GM19328 (cell line): ENCODE data around the gene TJP1.
"Not testable (repeated sequence)": the region's sequence is repeated elsewhere in the genome, so short reads cannot be mapped to it uniquely, and the experiment has no call there.

Experiments
- ATAC-seq: cut with Tn5 transposase; IDR thresholded peaks from one replicate; pipeline ENCODE4 v1.9.1; 2021; ENCODE audit warnings: mild to moderate bottlenecking, moderate library complexity; ENCODE audit not compliant: unreplicated experiment

Gene TJP1

DNA sequence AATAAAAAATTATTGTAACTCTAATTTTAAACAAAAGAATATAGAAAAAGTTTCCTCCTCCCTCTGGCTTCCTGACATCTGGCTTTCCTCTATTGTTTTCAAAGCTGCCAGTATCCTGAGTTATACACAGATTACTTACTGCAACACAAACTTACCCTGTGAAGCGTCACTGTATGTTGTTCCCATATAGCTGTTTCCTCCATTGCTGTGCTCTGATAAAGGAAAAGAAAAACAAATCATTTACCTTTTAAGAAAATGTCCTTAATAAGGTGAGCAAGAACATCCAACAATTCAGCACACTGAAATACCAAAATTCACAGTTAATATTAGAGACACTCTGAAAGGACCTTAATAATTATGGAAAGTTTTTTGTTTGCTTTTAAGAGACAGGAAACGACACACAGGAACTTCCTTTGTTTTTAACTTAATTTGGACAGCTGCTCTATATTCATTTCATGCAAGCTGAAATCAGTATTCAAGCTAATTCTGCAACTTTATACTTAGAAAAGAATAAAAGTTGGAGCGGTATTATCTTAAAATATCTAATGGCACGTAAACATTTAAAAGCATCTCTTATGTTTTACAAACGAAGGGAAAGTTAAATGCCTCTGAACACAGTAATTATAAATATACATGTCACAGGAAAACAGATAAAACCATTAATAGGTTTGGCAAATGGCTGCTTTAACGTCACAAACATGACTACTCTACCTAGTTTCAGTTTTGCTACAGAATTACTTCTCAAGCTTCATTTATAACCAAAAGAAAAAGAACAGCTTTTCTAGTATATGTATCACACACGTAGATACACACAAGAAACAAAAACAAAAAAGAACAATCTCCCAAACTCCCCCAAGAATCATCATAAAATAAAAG, 21.5 kb downstream of the TJP1 start:
- no peak for ATAC-seq

DNA sequence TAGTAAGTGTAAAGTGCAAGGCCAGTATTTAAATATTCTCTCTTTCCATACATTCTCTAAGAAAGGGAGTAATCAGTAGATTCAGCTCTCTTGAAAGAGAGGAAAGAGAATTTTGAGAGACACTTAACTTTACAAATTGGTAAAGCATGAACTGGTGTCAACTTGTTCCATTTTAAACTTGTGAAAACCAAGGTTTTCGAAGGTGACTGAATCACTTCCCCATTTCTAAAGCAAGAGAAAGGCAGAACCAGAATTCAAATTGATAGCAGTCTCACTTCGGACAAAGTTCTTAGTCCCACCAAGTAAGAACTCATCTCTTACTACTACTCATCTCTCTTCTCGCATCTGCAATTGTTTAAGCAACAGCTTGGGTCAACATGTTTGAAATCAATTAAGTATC, 22.4 kb downstream of the TJP1 start:
- no peak for ATAC-seq

DNA sequence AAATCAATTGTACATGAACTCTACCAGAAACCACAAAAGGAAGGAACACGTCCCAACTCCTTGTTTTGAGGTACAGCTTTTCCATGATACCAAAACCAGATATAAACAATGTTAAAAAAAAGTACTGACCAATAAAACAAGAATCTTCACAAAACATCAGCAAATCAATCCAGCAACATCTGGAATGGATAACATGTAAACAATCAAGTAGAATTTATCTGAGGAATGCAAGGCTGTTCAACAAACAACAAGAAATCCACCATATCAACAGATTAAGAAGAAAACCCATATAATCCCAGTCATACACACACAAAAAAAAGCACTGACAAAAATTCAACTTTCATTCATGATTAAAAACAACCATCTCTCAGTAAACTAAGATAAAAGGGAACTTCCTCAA, 26.7 kb downstream of the TJP1 start:
- ATAC-seq = no peak

DNA sequence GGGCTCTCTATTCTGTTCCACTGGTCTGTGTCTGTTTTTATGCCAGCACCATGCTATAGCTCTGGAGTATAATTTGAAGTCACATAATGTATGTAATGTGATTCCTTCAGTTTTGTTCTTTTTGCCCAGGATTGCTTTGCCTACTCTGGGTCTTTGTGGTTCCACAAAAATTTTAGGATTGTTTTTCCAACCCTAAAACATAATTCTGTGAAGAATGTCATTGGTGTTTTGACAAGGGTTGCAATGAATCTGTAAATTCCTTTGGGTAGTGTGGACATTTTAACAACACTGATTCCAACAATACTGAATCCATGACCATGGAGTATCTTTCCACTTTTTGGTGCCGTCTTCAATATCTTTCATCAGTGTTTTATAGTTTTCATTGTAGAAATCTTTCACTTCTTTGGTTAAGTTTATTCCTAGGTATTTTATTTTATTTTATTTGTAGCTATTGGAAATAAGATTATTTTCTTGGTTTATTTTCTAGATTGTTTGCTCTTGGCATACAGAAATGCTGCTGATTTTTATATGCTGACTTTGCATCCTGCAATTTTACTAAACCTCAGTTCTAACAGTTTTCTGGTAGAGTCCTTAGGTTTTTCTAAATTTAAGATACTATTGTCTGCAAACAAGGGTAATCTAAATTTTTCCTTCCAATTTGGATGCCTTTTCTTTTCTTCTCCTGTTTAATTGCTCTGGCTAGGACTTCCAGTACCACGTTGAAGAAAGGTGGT, 29.7 kb downstream of the TJP1 start:
- no peak for ATAC-seq

DNA sequence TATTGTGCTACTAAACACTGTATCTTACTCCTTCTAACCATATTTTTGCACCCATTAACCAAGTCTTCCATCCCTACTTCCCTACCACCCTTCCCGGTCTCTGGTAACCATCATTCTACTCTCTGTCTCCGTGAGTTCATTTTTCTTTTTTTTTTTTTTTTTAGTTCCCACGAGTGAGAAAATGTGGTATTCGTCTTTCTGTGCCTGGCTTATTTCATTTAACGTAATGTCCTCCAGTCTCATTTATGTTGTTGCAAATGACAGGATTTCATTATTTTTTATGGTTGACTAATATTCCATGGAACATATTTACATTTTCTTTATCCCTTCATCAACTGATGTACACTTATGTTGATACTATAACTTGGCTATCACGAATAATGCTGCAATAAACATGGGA, 31.7 kb downstream of the TJP1 start:
- ATAC-seq = no peak

DNA sequence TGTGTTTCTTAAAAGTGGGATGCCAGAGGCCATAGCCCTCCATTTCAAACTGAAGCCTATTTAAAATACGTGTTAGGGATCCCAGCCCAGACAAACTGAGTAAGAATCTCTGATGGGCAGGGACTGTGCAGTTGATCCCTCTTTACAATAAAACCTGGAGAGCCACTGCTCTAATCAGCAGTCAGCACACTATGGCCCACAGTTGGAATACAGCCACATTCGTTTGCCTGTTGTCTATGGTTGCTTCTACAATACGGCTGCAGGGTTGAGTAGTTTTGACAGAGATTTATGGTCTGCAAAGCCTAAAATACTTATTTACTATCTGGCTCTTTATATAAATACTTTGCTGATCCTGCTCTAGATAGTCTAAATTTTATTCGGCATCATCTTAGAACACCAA, 32.4 kb downstream of the TJP1 start:
- no peak for ATAC-seq

DNA sequence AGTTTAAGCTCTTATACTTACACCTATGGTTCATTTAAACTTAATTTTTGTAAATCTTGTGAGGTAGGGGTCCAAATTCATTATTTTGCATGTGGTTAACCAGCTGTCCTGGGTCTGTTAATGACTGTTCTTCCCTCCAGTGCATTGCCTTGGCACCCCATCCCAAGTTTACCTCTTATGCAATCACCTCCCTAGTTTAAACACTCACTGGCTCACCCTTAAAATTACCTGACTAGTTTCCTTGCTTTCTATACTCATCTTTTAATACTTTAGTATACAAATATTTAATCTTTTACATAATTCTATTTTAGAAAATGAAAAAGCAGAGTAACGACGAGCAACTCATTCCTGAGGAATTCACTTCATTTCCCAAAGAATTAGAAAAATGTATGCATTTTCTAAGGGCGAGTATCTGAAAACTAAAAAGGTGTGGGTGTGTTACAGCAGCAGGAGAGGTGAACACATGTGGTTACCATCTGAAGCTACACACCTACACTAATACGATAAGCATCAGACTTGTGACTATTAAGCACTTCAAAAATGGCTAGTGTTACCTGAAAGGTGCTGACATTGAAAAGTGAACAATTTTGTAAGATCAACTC, 33.7 kb downstream of the TJP1 start:
- ATAC-seq = no peak

DNA sequence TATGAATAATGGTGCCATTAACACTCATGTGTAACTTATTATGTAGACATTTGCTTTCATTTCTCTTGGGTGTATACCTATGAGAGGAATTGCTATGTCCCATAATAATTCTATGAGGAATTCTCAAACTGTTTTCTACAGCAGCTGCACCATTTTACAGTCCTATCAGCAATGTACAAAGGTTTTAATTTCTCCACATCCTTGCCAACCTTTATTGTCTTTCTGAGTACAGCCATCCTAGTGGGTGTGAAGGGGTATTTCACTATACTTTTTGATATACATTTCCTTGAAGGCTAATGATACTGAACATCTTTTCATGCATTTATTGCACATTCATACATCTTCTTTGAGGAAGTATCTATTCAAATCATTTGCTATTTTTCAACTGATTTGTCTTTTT, 34.5 kb downstream of the TJP1 start:
- ATAC-seq = no peak

DNA sequence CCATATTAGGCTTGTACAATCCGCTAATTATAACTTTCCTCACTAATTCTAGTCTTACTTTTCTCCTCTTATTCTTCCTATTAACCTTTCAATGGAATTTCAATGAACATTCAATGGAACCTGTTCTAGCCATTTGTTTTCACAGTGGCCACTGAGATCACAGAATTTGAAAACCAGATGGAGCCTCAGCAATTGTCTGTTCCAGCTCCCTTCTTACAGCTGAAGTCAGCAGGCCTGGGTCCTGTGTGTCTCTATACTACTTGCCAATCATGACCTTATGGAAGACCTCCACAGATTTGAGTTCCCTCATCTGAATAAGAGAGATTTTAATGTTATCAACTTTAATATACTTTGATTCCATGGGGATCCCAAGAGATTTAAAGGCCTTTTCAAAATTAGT, 36.6 kb downstream of the TJP1 start:
- no peak for ATAC-seq

DNA sequence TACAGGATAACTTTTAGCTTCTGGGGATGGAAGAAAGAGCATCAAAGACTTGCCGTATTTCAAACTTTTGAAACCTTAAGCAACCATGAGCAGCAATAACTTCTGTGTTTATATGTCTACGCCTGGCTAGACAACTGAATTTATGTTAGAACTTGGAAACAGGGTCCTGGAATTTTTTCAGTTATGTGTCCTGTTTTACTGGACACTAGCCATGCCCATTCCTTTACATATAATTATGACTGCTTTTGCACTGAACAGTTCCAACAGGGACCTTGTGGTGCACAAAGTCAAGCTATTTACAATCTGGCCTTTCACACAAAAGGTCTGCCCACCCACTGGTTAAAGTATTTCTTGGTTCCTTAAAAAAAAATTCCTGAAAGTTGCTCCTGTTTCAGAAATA, 37.1 kb downstream of the TJP1 start:
- no peak for ATAC-seq

DNA sequence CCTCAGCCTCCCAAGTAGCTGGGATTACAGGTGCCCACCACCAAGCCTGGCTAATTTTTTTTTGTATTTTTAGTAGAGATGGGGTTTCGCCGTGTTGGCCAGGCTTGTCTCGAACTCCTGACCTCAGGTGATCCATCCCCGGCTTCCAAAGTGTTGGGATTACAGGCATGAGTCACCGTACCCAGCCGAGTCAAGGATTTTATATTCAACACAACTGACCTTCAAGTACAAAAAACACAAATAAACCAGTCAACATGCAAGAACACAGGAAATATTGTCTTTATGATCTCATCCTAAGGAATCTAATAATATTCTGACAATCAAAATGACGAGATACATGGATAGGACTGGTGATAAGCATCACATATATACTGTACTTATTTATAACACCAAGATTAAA, 37.9 kb downstream of the TJP1 start:
- no peak for ATAC-seq

DNA sequence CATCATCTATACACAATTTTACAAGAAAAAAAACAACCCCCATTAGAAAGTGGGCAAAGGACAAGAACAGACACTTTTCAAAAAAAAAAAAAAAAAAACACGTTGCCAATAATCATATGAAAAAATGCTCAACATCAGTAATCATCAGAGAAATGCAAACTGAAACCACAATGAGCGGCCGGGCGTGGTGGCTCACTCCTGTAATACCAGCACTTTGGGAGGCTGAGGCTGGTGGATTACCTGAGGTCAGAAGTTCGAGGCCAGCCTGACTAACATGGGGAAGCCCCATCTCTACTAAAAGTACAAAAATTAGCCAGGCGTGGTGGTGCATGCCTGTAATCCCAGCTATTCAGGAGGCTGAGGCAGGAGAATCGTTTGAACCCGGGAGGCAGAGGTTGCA, 39.5 kb downstream of the TJP1 start:
- ATAC-seq = not testable (repeated sequence)

DNA sequence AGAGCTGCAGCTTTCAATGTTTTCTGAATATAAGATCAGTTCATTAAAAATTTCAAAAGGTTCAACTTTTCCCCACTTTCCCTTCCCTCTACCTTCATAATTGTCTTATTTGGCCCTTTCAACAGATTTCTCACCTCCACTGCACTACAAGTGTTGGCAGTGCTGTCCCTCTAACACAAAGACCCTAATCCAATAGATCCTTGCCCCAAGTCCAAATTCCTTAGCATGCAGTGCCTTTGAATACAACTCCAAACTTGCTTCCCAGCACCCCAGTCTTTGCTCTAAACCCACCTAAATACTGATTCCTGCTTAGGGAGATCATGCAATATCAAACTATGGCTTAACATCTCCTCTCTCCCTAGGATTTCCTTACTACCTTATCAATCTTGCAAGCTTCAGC, 43.9 kb downstream of the TJP1 start:
- ATAC-seq = no peak

DNA sequence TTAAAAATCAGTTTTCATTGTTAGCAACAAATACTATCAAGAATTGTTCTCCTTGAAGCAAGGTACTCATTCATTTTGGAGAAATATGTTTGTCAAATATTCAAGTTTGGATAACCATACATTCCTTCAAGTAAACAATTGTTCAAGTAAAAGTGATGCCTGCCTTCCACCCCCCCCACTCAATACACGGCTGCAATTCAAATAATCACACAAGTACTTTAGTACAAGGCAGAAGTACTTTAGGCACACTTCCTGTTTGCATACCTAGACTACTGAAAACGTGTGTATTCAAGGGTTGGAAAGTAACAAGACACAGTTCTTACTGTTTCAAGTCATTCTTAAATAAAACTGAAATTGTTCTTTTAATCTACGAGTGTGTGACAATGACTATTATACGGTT, 45.4 kb downstream of the TJP1 start:
- ATAC-seq = no peak

DNA sequence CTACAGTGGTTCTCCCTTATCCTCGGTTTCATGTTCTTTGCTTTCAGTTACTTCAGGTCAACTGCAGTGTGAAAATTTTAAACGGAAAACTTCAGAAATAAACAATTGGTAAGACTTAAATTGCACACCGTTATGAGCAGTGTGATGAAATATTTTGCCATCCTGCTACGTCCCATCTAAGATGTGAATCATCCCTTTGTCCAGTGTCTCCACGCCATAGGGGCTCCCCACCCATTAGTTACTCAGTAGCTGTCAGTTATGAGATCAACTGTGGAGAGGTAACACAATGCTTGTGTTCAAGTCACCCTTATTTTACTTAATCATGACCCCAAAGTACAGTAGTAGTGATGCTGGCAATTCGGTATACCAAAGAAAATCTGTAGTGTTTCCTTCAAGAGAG, 47.4 kb downstream of the TJP1 start:
- no peak for ATAC-seq

DNA sequence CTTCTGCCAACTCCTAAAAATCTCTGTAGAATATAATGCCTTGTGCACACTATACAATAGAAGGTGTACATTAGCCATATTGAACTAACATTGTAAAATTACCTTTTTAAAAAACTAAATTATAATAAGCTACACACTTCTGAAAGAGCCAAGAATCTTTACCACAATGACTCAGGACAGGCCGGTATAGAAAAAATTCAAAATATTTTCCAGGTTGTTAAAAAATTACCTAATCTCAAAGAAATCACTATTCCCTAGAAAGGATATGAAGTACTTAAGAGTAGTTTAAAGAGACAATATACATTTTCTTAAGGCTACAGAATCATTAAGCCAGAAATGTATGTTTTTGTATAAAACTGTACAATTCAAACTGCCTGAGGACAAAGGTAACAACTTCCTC, 48.5 kb downstream of the TJP1 start:
- no peak for ATAC-seq

DNA sequence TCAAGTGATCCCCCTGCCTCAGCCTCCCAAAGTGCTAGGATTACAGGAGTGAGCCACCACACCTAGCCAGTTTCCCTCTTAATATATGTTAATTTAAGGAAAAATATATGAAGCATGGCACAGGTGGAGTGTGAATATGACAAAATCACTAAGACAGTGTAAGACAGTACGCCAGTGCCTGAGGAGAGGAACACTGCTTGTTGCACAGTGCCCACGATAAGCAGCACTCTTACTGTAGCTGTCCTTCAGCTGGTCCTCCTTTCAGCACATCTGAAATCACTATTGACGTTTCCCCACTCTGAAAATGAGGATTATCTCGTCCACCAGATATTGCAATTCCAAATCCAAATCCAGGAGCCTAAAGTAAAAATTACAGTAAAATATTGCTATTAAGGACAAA, 49.3 kb downstream of the TJP1 start:
- ATAC-seq = no peak

DNA sequence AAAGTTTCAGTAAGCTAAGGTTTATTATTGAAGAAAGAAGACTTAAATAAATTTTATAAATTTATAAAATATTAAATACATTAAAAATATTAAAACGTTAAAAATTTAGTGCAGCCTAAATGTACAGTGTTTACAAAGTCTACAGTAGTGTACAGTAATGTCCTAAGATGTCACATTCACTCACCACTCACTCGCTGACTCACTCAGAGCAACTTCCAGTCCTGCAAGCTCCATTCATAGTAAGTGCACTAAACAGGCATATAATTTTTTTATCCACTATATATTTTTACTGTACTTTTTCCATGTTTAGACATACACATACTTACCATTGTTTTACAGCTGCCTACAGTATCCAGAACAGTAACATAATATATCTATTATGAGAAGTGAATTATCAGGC, 51.5 kb downstream of the TJP1 start:
- ATAC-seq = no peak

DNA sequence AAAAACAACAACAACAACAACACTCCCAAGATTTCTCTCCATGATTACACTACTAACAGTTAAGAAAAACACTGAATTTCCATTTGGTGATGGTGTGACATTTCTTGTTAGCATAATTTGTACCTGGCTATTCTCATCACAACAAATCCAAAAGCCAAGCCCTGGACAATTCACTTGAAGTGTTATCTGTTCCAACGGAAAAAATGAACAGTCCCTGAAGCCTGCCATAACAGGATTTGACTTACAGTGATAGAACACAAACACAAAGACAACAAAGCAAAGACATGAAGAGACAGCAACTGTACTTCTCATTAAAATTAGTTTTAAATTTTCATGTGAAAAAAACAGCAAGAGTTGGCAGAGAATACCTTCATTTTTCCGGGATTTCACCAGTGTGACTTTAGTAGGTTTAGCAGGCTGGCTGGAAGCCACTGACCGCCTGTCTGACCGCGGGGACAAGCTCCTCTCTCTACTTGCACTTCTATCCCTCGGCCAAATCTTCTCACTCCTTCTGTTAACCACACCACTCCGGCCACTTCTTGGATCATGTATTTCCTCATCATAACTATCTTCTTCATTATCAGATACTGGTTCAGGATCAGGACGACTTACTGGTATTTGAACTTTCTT, 56.3 kb downstream of the TJP1 start:
- ATAC-seq = no peak

DNA sequence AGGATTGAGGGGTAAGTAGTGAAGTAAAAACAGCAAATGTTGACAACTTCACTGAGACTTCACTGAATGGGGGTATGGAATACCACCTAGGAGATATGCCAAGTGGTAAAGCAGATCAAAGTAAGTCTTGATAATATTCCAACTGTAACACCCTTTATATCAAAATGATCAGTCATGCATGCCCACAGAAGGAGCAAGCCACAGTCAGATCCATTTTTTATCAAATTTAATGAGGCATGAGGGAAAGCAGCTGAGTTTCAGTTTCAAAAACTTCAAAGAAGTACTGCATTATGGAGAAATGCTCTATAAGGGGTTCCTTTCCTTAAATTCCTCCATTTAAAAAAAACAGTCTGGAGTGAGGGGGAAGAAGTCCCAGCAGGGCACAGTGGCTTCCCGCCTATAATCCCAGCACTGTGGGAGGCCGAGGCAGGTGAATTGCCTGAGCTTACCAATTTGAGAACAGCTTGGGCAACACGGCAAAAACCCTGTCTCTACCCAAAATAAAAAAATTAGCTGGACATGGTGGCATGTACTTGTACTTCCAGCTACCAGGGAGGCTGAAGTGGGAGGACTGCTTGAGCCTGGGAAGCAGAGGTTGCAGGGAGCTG, 56.9 kb downstream of the TJP1 start:
- no peak for ATAC-seq

DNA sequence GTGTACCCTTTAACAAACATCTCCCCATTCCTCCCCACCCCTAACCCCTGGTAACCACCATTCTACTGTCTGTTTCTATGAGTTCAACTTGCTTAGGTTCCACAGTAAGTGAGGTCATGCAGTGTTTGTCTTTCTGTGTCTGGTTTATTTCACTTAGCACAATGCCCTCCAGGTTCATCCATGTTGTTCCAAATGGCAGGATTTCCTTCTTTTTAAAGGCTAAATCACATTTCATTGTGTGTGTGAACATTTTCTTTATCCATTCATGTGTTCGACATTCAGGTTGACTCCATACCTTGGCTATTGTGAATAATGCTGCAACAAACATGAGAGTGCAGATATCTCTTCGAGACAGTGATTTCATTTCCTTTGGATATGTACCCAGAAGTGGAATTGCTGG, 62.7 kb downstream of the TJP1 start:
- ATAC-seq = no peak
